ENCODE data around the gene RIPK4.
A peak's percentile ranks its signal among the peaks of the same experiment; 100 is the strongest.
"Not testable (repeated sequence)": the region's sequence is repeated elsewhere in the genome, so short reads cannot be mapped to it uniquely, and the experiment has no call there.

RIPK4 gene

GRCh38 chr21:41715649-41716281 lies 51.1 kb downstream of the RIPK4 start:
- H3K36me3 ChIP-seq (ENCODE audit: control insufficient read depth in 4 of 4, insufficient read depth in 4 of 4, low read length in 3 of 4), result no peaks in the 10 kb centered on the region
- H3K4me3 ChIP-seq (ENCODE audit: control insufficient read depth in 1 of 7, extremely low read depth in 1 of 7, insufficient read depth in 4 of 7, low read depth in 2 of 7, low read length in 6 of 7), result no peak overlapping the region
- ChIA-PET POLR2A (no interaction called here), CTCF (interaction anchor here (1.1 kb wide), 1 partner anchor 16 kb away, joined by 3 read pairs; no protein-coding TSS in a partner anchor)
- 92% methylated on average over 5 of the region's 8 CpGs for WGBS (ENCODE audit: insufficient coverage)
- H3K27ac ChIP-seq (ENCODE audit: insufficient read depth in 1 of 2, low read depth in 1 of 2, low read length in 2 of 2, poor library complexity in 1 of 2, severe bottlenecking in 2 of 2), result no peak overlapping the region
- H3K4me1 ChIP-seq (ENCODE audit: control extremely low read depth in 1 of 4, control insufficient read depth in 4 of 4, insufficient read depth in 4 of 4, low read length in 3 of 4), result peaks cover 0 to 15% (median 4%) of the 10 kb centered on the region in 4 experiments
- H3K27me3 ChIP-seq (replicated peaks in 2 of 5; ENCODE audit: control insufficient read depth in 4 of 5, insufficient read depth in 5 of 5, low read length in 4 of 5), result peaks cover 0 to 63% (median 25%) of the 10 kb centered on the region in 5 experiments
- DNase-seq, result no peak
- H3K9me3 ChIP-seq (ENCODE audit: control extremely low read depth in 1 of 5, control insufficient read depth in 4 of 5, insufficient read depth in 2 of 5, low read depth in 1 of 5, low read length in 4 of 5), result no peaks in the 10 kb centered on the region

DNA sequence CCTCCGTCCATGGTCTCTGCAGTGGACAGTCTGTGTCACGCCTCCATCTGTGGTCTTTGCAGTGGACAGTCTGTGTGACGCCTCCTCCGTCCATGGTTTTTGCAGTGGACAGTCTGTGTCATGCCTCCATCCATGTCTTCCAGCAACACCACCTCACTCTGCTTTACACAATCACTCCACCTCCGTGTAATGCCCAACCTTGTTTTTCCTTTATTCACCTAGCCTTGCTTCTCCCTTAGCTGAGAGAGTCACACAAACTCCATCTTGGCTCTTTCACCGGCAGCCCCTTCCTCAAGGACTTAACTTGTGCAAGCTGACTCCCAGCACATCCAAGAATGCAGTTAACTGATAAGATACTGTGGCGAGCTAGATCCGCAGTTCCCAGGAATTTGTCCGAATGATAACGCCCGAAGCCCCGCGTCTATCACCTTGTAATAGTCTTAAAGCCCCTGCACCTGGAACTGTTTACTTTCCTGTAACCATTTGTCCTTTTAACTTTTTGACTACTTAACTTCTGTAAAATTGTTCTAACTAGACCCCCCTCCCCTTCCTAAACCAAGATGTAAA lies 52.5 kb downstream of the RIPK4 start:
- H3K4me3 ChIP-seq (ENCODE audit: control insufficient read depth in 1 of 7, extremely low read depth in 1 of 7, insufficient read depth in 4 of 7, low read depth in 2 of 7, low read length in 6 of 7); H3K27ac ChIP-seq (ENCODE audit: insufficient read depth in 1 of 2, low read depth in 1 of 2, low read length in 2 of 2, poor library complexity in 1 of 2, severe bottlenecking in 2 of 2); CTCF ChIA-PET; DNase-seq; H3K9me3 ChIP-seq (ENCODE audit: control extremely low read depth in 1 of 5, control insufficient read depth in 4 of 5, insufficient read depth in 2 of 5, low read depth in 1 of 5, low read length in 4 of 5); POLR2A ChIA-PET; H3K36me3 ChIP-seq (ENCODE audit: control insufficient read depth in 4 of 4, insufficient read depth in 4 of 4, low read length in 3 of 4): not testable (repeated sequence)
- peaks cover 0 to 15% (median 4%) of the 10 kb centered on the region in 4 experiments for H3K4me1 ChIP-seq (ENCODE audit: control extremely low read depth in 1 of 4, control insufficient read depth in 4 of 4, insufficient read depth in 4 of 4, low read length in 3 of 4)
- H3K27me3 ChIP-seq (replicated peaks in 2 of 5; ENCODE audit: control insufficient read depth in 4 of 5, insufficient read depth in 5 of 5, low read length in 4 of 5), result peaks cover 2 to 66% (median 31%) of the 10 kb centered on the region in 5 experiments
- WGBS (ENCODE audit: insufficient coverage), result 63% methylated on average over 13 of the region's 13 CpGs

DNA sequence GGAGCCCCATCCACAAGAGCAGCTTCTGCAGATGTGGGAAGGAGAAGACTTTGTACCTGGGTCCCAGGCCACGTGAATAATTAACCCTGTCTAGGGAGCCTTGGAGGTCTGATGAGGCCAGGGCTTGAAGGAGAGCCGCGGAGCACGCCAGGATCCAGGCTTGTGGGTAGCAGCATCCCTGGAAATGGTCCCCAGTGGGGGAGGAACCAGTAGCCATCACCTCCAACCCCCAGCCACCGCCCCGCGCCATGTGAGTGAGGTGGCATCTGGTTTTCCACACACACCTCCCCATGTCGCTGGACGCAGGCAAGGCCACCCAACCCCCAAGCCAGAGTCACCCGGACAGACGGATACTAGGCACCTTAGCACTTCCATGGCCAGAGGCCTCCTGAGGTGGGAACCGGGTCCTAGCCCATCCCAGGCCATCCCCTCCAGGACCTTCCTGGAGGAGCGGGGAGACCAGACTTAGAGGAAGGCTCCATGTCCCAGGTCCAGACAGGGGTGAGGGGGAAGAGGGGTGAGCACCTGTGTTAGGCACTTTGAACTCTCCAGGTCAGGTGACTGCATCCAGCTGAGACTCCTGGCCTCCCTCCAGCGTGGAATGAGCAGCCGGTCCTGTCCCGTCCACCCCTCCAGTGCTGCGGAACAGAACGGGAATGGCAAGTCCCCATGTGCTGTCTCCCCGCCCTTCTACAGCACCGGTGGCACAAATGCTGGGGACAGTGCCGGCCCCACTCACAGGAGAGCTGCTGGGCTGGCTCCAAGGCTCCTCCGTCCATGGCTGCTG lies 53.2 kb downstream of the RIPK4 start:
- H3K36me3 ChIP-seq (ENCODE audit: control insufficient read depth in 4 of 4, insufficient read depth in 4 of 4, low read length in 3 of 4), result no peaks in the 10 kb centered on the region
- H3K9me3 ChIP-seq (ENCODE audit: control extremely low read depth in 1 of 5, control insufficient read depth in 4 of 5, insufficient read depth in 2 of 5, low read depth in 1 of 5, low read length in 4 of 5), result no peaks in the 10 kb centered on the region
- no peak overlapping the region for H3K4me3 ChIP-seq (ENCODE audit: control insufficient read depth in 1 of 7, extremely low read depth in 1 of 7, insufficient read depth in 4 of 7, low read depth in 2 of 7, low read length in 6 of 7)
- ChIA-PET CTCF (no interaction called here), POLR2A (no interaction called here)
- DNase-seq, result no peak
- H3K27me3 ChIP-seq (replicated peaks in 2 of 5; ENCODE audit: control insufficient read depth in 4 of 5, insufficient read depth in 5 of 5, low read length in 4 of 5), result peaks cover 2 to 66% (median 27%) of the 10 kb centered on the region in 5 experiments
- WGBS (ENCODE audit: insufficient coverage), result 92% methylated on average over 18 of the region's 22 CpGs
- no peak overlapping the region for H3K27ac ChIP-seq (ENCODE audit: insufficient read depth in 1 of 2, low read depth in 1 of 2, low read length in 2 of 2, poor library complexity in 1 of 2, severe bottlenecking in 2 of 2)
- H3K4me1 ChIP-seq (ENCODE audit: control extremely low read depth in 1 of 4, control insufficient read depth in 4 of 4, insufficient read depth in 4 of 4, low read length in 3 of 4), result peaks cover 0 to 15% (median 4%) of the 10 kb centered on the region in 4 experiments

- no peak overlapping the region for H3K27ac ChIP-seq (ENCODE audit: insufficient read depth in 1 of 2, low read depth in 1 of 2, low read length in 2 of 2, poor library complexity in 1 of 2, severe bottlenecking in 2 of 2)
- ChIA-PET POLR2A (no interaction called here), CTCF (no interaction called here)
- H3K4me1 ChIP-seq (ENCODE audit: control extremely low read depth in 1 of 4, control insufficient read depth in 4 of 4, insufficient read depth in 4 of 4, low read length in 3 of 4), result peaks cover 0 to 11% (median 2%) of the 10 kb centered on the region in 4 experiments
- DNase-seq, result peak in 2 of 3 donors; percentile 32 to 46
- no peaks in the 10 kb centered on the region for H3K36me3 ChIP-seq (ENCODE audit: control insufficient read depth in 4 of 4, insufficient read depth in 4 of 4, low read length in 3 of 4)
- H3K9me3 ChIP-seq (ENCODE audit: control extremely low read depth in 1 of 5, control insufficient read depth in 4 of 5, insufficient read depth in 2 of 5, low read depth in 1 of 5, low read length in 4 of 5), result no peaks in the 10 kb centered on the region
- 0% methylated on average over 5 of the region's 9 CpGs for WGBS (ENCODE audit: insufficient coverage)
- peaks cover 2 to 66% (median 29%) of the 10 kb centered on the region in 5 experiments for H3K27me3 ChIP-seq (replicated peaks in 2 of 5; ENCODE audit: control insufficient read depth in 4 of 5, insufficient read depth in 5 of 5, low read length in 4 of 5)
- no peak overlapping the region for H3K4me3 ChIP-seq (ENCODE audit: control insufficient read depth in 1 of 7, extremely low read depth in 1 of 7, insufficient read depth in 4 of 7, low read depth in 2 of 7, low read length in 6 of 7)
Observed at GRCh38 chr21:41712730-41713129, 54.1 kb downstream of the RIPK4 start.

DNA sequence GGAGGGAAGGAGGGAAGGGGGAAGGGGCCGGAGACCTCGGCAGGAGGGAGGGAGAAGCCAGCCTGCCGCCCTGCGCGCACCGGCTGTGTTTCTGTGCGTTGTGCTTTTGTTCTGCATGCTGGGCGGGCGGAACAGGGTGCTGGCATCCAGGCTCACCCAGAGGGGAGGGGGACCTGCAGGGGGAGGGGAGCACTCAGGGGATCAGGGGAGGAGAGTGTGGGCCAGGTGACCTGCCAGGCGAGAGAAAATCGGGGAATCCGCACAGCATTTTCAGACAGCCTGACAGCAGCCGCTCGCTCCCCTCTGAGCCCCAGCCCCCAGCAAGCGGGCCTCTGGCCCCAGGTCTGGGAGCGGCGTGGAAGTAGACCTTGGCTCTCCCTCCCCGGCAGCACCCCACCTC lies 54.7 kb downstream of the RIPK4 start:
- H3K36me3 ChIP-seq (ENCODE audit: control insufficient read depth in 4 of 4, insufficient read depth in 4 of 4, low read length in 3 of 4), result no peaks in the 10 kb centered on the region
- POLR2A ChIA-PET, result no interaction called here
- 11% methylated on average over 8 of the region's 18 CpGs for WGBS (ENCODE audit: insufficient coverage)
- peaks cover 0 to 6% (median 0%) of the 10 kb centered on the region in 4 experiments for H3K4me1 ChIP-seq (ENCODE audit: control extremely low read depth in 1 of 4, control insufficient read depth in 4 of 4, insufficient read depth in 4 of 4, low read length in 3 of 4)
- no peak for DNase-seq
- peaks cover 0 to under 1% (median 0%) of the 10 kb centered on the region in 5 experiments for H3K9me3 ChIP-seq (ENCODE audit: control extremely low read depth in 1 of 5, control insufficient read depth in 4 of 5, insufficient read depth in 2 of 5, low read depth in 1 of 5, low read length in 4 of 5)
- H3K27ac ChIP-seq (ENCODE audit: insufficient read depth in 1 of 2, low read depth in 1 of 2, low read length in 2 of 2, poor library complexity in 1 of 2, severe bottlenecking in 2 of 2), result no peak overlapping the region
- no peak overlapping the region for H3K4me3 ChIP-seq (ENCODE audit: control insufficient read depth in 1 of 7, extremely low read depth in 1 of 7, insufficient read depth in 4 of 7, low read depth in 2 of 7, low read length in 6 of 7)
- H3K27me3 ChIP-seq (replicated peaks in 2 of 5; ENCODE audit: control insufficient read depth in 4 of 5, insufficient read depth in 5 of 5, low read length in 4 of 5), result peaks cover 2 to 70% (median 29%) of the 10 kb centered on the region in 5 experiments
- CTCF ChIA-PET, result no interaction called here

DNA sequence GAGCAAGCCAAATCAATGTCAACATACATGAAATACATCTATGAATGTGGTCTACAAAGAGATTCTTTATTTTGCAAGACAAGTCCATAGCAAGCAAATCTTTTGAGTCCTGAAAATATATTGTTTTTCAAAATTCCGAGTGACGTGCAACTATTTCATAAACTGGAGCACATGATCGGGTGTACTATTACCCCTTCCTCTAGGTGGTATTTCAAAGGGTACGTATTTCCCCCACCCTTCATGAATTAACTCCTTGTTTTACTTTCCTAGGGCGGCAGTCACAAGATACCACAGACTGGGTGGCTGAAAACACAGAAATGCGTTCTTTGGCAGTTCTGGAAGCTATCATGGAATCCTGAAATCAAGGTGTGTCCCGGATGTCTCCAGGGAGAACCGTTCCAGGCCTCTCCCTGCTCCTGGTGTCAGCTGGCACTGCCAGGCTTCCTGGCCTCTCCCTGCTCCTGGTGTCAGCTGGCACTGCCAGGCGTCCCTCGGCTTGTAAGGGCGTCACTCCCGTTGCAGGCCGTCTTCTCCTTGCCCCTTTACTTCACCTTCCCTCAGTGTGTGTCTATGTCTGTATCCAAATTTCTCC lies 55.3 kb downstream of the RIPK4 start:
- H3K36me3 ChIP-seq (ENCODE audit: control insufficient read depth in 4 of 4, insufficient read depth in 4 of 4, low read length in 3 of 4), result no peaks in the 10 kb centered on the region
- ChIA-PET CTCF (no interaction called here), POLR2A (no interaction called here)
- no peak overlapping the region for H3K27ac ChIP-seq (ENCODE audit: insufficient read depth in 1 of 2, low read depth in 1 of 2, low read length in 2 of 2, poor library complexity in 1 of 2, severe bottlenecking in 2 of 2)
- H3K9me3 ChIP-seq (ENCODE audit: control extremely low read depth in 1 of 5, control insufficient read depth in 4 of 5, insufficient read depth in 2 of 5, low read depth in 1 of 5, low read length in 4 of 5), result peaks cover 0 to 6% (median 0%) of the 10 kb centered on the region in 5 experiments
- H3K27me3 ChIP-seq (replicated peaks in 2 of 5; ENCODE audit: control insufficient read depth in 4 of 5, insufficient read depth in 5 of 5, low read length in 4 of 5), result peaks cover 2 to 69% (median 30%) of the 10 kb centered on the region in 5 experiments
- no peak overlapping the region for H3K4me3 ChIP-seq (ENCODE audit: control insufficient read depth in 1 of 7, extremely low read depth in 1 of 7, insufficient read depth in 4 of 7, low read depth in 2 of 7, low read length in 6 of 7)
- WGBS (ENCODE audit: insufficient coverage), result 82% methylated on average over 12 of the region's 13 CpGs
- peaks cover 0 to 4% (median 0%) of the 10 kb centered on the region in 4 experiments for H3K4me1 ChIP-seq (ENCODE audit: control extremely low read depth in 1 of 4, control insufficient read depth in 4 of 4, insufficient read depth in 4 of 4, low read length in 3 of 4)
- no peak for DNase-seq

Data from common myeloid progenitor, CD34-positive (primary cell).